ENCODE results near the gene FCMR.

GRCh38 chr1:206957639-206958038 lies 35.9 kb upstream of the FCMR start:
- TF ChIP-seq EZH2 (IDR thresholded peaks at IDR 0.05; ENCODE audit: insufficient read depth, poor library complexity, severe bottlenecking): no peak
- TF ChIP-seq EZH2phosphoT487 (IDR thresholded peaks at IDR 0.05; ENCODE audit: insufficient read depth, low read depth): no peak
